Measurements from ENCODE around the gene USF3.

The USF3 gene

DNA sequence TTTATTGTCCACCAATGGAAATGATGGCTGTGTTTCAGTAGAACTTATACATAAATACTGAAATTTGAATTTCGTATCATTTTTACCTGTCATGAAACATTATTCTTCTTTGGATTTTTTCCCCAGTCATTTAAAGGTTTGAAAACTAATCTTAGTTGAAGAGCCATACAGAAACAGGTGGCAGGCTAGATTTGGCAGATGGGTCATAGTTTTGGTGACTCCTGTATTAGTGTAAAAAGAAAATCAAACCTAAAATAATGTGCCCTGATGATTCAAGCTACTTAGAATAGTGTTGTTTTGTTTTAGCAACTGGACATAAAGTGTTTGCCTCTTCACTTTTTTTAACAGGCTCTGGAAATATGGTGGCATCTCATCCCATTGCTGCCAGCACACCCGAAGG lies 95.2 kb downstream of the USF3 start:
- TF ChIP-seq, protein P1, sequence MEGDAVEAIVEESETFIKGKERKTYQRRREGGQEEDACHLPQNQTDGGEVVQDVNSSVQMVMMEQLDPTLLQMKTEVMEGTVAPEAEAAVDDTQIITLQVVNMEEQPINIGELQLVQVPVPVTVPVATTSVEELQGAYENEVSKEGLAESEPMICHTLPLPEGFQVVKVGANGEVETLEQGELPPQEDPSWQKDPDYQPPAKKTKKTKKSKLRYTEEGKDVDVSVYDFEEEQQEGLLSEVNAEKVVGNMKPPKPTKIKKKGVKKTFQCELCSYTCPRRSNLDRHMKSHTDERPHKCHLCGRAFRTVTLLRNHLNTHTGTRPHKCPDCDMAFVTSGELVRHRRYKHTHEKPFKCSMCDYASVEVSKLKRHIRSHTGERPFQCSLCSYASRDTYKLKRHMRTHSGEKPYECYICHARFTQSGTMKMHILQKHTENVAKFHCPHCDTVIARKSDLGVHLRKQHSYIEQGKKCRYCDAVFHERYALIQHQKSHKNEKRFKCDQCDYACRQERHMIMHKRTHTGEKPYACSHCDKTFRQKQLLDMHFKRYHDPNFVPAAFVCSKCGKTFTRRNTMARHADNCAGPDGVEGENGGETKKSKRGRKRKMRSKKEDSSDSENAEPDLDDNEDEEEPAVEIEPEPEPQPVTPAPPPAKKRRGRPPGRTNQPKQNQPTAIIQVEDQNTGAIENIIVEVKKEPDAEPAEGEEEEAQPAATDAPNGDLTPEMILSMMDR (conservative IDR thresholded peaks at IDR 0.05; ENCODE audit: low read depth, low read length) = no peak
- H3K4me3 ChIP-seq (ENCODE audit: low read length) = no peak overlapping the region
- DNase-seq (ENCODE audit: low read depth) = no peak

DNA sequence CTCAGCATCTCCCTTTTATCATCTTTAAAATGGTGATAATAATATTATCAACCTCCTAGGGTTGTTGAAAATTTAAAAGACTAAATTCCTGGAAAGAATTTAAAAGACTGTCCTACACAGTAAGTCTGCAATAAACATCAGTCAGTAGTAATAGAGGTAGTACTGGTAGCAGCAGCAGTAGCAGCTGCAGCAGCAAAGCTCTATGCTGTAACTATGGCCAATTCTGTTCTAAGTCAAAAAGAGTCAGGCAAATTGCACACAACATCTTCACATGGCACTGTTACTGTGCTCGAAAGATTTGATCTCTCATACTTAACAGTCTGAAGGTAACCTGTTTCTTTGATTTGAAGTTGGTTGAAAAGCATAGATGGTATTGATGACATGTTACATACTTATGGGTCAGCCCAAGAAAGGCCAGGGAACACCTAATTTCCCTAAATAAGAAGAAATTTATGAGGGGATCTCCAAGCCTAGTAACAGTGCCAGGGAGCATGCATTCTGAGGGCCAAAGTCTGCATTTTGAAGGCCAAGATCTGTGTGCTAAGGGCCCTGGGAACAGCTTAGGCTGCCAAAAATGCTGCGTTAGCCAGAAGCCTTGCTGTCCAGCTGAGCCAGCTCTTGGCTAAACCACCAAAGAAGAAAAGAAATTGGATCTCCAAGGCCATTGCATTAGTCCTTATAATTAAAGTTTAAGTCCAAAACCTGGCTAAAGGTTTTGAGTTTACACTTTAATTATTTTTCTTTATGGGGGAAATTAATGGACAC lies 95.8 kb downstream of the USF3 start:
- TF ChIP-seq, protein P1 (conservative IDR thresholded peaks at IDR 0.05; ENCODE audit: low read depth, low read length) = no peak
- H3K4me3 ChIP-seq (ENCODE audit: low read length) = no peak overlapping the region
- DNase-seq (ENCODE audit: low read depth) = no peak
